ENCODE data around the gene OAT. TPM values are rescaled to one million over a fixed set of nuclear protein-coding genes. Genes with fewer than 3 reads are reported as not detected.

OAT gene
- polyA plus RNA-seq, 2 of the 4 experiments (the other 2 are of a cell fraction): 81.3 to 97.6 TPM

DNA sequence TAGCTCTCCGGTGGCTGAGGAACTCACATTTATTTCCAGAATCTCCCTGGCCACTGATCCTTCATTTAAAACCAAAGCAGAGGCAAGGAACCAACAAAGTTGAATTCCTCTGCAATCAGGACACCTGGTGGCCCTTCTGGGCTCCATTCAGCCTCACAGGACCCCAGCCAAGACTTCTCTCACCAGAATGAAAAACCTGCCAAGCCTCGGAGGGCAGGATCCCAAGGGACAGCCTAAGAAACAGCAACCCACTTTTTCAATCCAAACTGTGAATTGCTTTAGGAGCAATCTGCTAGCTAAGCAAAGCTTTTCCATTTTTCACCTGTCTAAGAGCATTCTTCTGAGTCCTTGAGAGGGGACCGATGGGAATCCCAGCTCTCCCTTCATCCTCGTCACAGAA is 34.6 kb downstream of the OAT start:
- no peak overlapping the region for H3K27ac ChIP-seq
- no peak overlapping the region for H3K4me2 ChIP-seq
- no peak for TF ChIP-seq GATA3 (IDR thresholded peaks at IDR 0.05; ENCODE audit: borderline replicate concordance)
- no peak for TF ChIP-seq ZFP36 (IDR thresholded peaks at IDR 0.05; ENCODE audit: borderline replicate concordance, partially characterized antibody)
- TF ChIP-seq HOXB13 (CRISPR knock-in tag; IDR thresholded peaks at IDR 0.05; ENCODE audit: low read depth): no peak
- TF ChIP-seq JUN (IDR thresholded peaks at IDR 0.05): no peak
- no peak for TF ChIP-seq ZSCAN20 (CRISPR knock-in tag; IDR thresholded peaks at IDR 0.05)
- FAIRE-seq (no peak), ATAC-seq (no peak), DNase-seq (ENCODE audit: low read depth in 1 of 2, low spot score in 1 of 2) (no peak)
- H3K9me3 ChIP-seq: no peaks in the 10 kb centered on the region
- CTCF ChIA-PET: interaction anchor here (24.7 kb wide), 1 partner anchor 385 kb away, joined by 581 read pairs; no protein-coding TSS in a partner anchor
- POLR2A ChIA-PET: no interaction called here
- no peak overlapping the region for H3K4me3 ChIP-seq
- 75% methylated on average over 4 of the region's 4 CpGs for WGBS (ENCODE audit: missing lambda C conversion rate)
- no peaks in the 10 kb centered on the region; the same call in 2 of the 3 replicates for H3K4me1 ChIP-seq

DNA sequence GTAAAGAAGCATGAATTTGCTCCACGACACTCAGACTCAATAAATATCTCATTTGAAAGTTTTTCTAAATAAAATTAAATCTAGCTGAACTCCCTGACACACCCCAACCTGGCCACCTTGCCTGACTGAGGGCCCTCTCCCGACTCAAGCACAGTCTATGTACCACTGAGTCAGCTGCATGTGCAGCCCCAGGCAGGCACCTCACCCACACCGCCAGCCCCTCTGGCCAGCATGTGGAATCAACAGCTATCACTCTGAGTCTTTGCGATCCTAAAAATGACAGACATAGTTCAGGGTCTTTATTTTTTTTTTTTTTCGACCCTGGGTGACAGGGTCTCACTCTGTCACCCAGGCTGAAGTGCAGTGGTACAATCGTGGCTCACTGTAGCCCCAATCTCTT is 35.2 kb downstream of the OAT start:
- ATAC-seq (no peak), DNase-seq (ENCODE audit: low read depth in 1 of 2, low spot score in 1 of 2) (no peak), FAIRE-seq (no peak)
- POLR2A ChIA-PET: no interaction called here
- no peaks in the 10 kb centered on the region; the same call in 2 of the 3 replicates for H3K4me1 ChIP-seq
- no peaks in the 10 kb centered on the region for H3K9me3 ChIP-seq
- H3K4me3 ChIP-seq: no peak overlapping the region
- no peak overlapping the region for H3K27ac ChIP-seq
- CTCF ChIA-PET: interaction anchor here (0.6 to 24.7 kb wide), 4 partner anchors 95 to 384 kb away, joined by 3 to 581 read pairs (median 3); no protein-coding TSS in a partner anchor
- WGBS (ENCODE audit: missing lambda C conversion rate): 42% methylated on average over 6 of the region's 6 CpGs
- H3K4me2 ChIP-seq: no peak overlapping the region
- TF ChIP-seq TP53 (CRISPR knock-in tag; IDR thresholded peaks at IDR 0.05) (no peak), SMC3 (IDR thresholded peaks at IDR 0.05) (no peak), ZSCAN20 (CRISPR knock-in tag; IDR thresholded peaks at IDR 0.05) (no peak), ZFP36 (IDR thresholded peaks at IDR 0.05; ENCODE audit: borderline replicate concordance, partially characterized antibody) (no peak), HDAC2 (IDR thresholded peaks at IDR 0.05) (no peak), NR3C1 (IDR thresholded peaks at IDR 0.05) (no peak), JUNB (IDR thresholded peaks at IDR 0.05) (no peak), EP300 (IDR thresholded peaks at IDR 0.05) (no peak), JUN (IDR thresholded peaks at IDR 0.05) (no peak), RARB (CRISPR knock-in tag; IDR thresholded peaks at IDR 0.05) (no peak)
- TF ChIP-seq, protein P1, sequence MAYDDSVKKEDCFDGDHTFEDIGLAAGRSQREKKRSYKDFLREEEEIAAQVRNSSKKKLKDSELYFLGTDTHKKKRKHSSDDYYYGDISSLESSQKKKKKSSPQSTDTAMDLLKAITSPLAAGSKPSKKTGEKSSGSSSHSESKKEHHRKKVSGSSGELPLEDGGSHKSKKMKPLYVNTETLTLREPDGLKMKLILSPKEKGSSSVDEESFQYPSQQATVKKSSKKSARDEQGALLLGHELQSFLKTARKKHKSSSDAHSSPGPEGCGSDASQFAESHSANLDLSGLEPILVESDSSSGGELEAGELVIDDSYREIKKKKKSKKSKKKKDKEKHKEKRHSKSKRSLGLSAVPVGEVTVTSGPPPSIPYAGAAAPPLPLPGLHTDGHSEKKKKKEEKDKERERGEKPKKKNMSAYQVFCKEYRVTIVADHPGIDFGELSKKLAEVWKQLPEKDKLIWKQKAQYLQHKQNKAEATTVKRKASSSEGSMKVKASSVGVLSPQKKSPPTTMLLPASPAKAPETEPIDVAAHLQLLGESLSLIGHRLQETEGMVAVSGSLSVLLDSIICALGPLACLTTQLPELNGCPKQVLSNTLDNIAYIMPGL (CRISPR knock-in tag; IDR thresholded peaks at IDR 0.05; ENCODE audit: borderline replicate concordance): no peak
- TF ChIP-seq, protein P2, sequence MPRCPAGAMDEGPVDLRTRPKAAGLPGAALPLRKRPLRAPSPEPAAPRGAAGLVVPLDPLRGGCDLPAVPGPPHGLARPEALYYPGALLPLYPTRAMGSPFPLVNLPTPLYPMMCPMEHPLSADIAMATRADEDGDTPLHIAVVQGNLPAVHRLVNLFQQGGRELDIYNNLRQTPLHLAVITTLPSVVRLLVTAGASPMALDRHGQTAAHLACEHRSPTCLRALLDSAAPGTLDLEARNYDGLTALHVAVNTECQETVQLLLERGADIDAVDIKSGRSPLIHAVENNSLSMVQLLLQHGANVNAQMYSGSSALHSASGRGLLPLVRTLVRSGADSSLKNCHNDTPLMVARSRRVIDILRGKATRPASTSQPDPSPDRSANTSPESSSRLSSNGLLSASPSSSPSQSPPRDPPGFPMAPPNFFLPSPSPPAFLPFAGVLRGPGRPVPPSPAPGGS (IDR thresholded peaks at IDR 0.05): no peak

DNA sequence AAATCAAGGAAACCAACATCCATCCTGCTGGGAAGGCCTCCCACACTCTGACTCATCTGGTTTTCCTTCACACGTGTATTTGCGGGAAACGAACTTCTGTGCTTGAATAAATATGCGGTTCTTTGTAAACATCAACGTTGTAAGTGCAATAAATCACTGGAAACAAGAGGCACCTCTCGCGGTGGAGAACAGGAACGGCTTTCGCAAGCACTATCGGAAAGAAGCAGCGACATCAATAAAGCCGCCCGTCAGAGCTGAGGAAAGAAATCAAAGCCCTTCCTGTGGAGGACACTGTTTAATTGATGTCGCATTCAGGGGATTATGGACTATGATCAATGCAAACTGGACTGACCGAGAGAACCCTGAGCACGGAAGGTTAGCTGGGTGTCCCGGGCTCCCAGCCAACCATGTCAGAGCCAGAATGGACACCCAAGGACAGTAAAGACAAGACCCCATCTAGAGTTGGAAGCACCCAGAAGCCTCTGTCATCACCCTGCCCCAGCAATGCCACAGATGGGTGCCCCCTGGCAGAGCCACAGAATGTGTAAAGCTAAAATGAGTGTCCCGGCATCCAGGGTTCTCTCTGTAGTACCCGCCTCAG is 37.6 kb downstream of the OAT start:
- H3K27ac ChIP-seq: no peak overlapping the region
- ATAC-seq (no peak), DNase-seq (ENCODE audit: low read depth in 1 of 2, low spot score in 1 of 2) (no peak), FAIRE-seq (no peak)
- WGBS (ENCODE audit: missing lambda C conversion rate): 57% methylated on average over 19 of the region's 19 CpGs
- TF ChIP-seq HDAC2 (IDR thresholded peaks at IDR 0.05) (no peak), SREBF2 (IDR thresholded peaks at IDR 0.05) (no peak), RAD21 (conservative IDR thresholded peaks at IDR 0.05 in 1 of 2, IDR thresholded peaks at IDR 0.05 in 1 of 2) (no peak), ZNF302 (CRISPR knock-in tag; IDR thresholded peaks at IDR 0.05) (no peak), HEYL (CRISPR knock-in tag; IDR thresholded peaks at IDR 0.05) (no peak), NFE2L2 (conservative IDR thresholded peaks at IDR 0.05; ENCODE audit: low read length) (no peak), ZSCAN20 (CRISPR knock-in tag; IDR thresholded peaks at IDR 0.05) (no peak), TFCP2L1 (CRISPR knock-in tag; IDR thresholded peaks at IDR 0.05) (no peak), FOSB (CRISPR knock-in tag; IDR thresholded peaks at IDR 0.05) (no peak), MAFK (IDR thresholded peaks at IDR 0.05; ENCODE audit: partially characterized antibody) (no peak)
- TF ChIP-seq, protein P3, sequence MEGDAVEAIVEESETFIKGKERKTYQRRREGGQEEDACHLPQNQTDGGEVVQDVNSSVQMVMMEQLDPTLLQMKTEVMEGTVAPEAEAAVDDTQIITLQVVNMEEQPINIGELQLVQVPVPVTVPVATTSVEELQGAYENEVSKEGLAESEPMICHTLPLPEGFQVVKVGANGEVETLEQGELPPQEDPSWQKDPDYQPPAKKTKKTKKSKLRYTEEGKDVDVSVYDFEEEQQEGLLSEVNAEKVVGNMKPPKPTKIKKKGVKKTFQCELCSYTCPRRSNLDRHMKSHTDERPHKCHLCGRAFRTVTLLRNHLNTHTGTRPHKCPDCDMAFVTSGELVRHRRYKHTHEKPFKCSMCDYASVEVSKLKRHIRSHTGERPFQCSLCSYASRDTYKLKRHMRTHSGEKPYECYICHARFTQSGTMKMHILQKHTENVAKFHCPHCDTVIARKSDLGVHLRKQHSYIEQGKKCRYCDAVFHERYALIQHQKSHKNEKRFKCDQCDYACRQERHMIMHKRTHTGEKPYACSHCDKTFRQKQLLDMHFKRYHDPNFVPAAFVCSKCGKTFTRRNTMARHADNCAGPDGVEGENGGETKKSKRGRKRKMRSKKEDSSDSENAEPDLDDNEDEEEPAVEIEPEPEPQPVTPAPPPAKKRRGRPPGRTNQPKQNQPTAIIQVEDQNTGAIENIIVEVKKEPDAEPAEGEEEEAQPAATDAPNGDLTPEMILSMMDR (IDR thresholded peaks at IDR 0.05): no peak
- TF ChIP-seq, protein P4, sequence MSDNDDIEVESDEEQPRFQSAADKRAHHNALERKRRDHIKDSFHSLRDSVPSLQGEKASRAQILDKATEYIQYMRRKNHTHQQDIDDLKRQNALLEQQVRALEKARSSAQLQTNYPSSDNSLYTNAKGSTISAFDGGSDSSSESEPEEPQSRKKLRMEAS (IDR thresholded peaks at IDR 0.05): no peak
- TF ChIP-seq, protein P5, sequence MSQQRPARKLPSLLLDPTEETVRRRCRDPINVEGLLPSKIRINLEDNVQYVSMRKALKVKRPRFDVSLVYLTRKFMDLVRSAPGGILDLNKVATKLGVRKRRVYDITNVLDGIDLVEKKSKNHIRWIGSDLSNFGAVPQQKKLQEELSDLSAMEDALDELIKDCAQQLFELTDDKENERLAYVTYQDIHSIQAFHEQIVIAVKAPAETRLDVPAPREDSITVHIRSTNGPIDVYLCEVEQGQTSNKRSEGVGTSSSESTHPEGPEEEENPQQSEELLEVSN (IDR thresholded peaks at IDR 0.05; ENCODE audit: borderline replicate concordance, low read depth): no peak
- TF ChIP-seq, protein P6, sequence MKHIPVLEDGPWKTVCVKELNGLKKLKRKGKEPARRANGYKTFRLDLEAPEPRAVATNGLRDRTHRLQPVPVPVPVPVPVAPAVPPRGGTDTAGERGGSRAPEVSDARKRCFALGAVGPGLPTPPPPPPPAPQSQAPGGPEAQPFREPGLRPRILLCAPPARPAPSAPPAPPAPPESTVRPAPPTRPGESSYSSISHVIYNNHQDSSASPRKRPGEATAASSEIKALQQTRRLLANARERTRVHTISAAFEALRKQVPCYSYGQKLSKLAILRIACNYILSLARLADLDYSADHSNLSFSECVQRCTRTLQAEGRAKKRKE (CRISPR knock-in tag; IDR thresholded peaks at IDR 0.05; ENCODE audit: low read depth): no peak
- H3K4me1 ChIP-seq: no peaks in the 10 kb centered on the region
- no peak overlapping the region for H3K4me3 ChIP-seq
- H3K4me2 ChIP-seq: no peak overlapping the region
- H3K9me3 ChIP-seq: no peaks in the 10 kb centered on the region
- CTCF ChIA-PET: interaction anchor here (0.6 to 24.7 kb wide), 3 partner anchors 8 to 414 kb away, joined by 3 to 581 read pairs (median 42); no protein-coding TSS in a partner anchor
- POLR2A ChIA-PET: interaction anchor here (0.7 to 1.0 kb wide), 2 partner anchors 38 to 1572 kb away, joined by 3 to 6 read pairs; no protein-coding TSS in a partner anchor

Measured in A549 (cell line).